Stimulated activated CD4-positive, alpha-beta T cell treated with anti-CD3 and anti-CD28 coated beads, Interleukin-15, amount 100 ng/mL, for 48 hours (primary cell): ENCODE results near the gene AXL.
A peak's percentile ranks its signal among the peaks of the same experiment; 100 is the strongest.
"Not testable (repeated sequence)": the region's sequence is repeated elsewhere in the genome, so short reads cannot be mapped to it uniquely, and the experiment has no call there.

Source experiments
- DNase-seq, 2 donors: peaks; one replicate each; pipeline ENCODE4 v3.0.0-alpha.2; 2020; ENCODE audit warnings: low read depth in 2 of 2

Gene AXL

GRCh38 chr19:41206926-41207750 is 11.9 kb upstream of the AXL start:
- no peak for DNase-seq

- DNase-seq: no peak
Measured at GRCh38 chr19:41214161-41214560, 4.9 kb upstream of the AXL start.

- no peak for DNase-seq
Measured at GRCh38 chr19:41217741-41218140, 1.3 kb upstream of the AXL start.

GRCh38 chr19:41218249-41218614 is 791 bp upstream of the AXL start:
- DNase-seq: no peak

GRCh38 chr19:41219924-41220567 is 1.0 kb downstream of the AXL start:
- DNase-seq: no peak

- no peak for DNase-seq
Measured at GRCh38 chr19:41220811-41221210, 1.8 kb downstream of the AXL start.

GRCh38 chr19:41221514-41222205 is 2.6 kb downstream of the AXL start:
- DNase-seq: no peak

- no peak for DNase-seq
Measured at GRCh38 chr19:41222240-41222639, 3.2 kb downstream of the AXL start.

- DNase-seq: no peak
Measured at GRCh38 chr19:41223431-41224234, 4.6 kb downstream of the AXL start.

GRCh38 chr19:41224632-41225031 is 5.6 kb downstream of the AXL start:
- no peak for DNase-seq

- peak; percentile 45 to 59 for DNase-seq
Measured at GRCh38 chr19:41225238-41226052, 6.4 kb downstream of the AXL start.

GRCh38 chr19:41226053-41226873 is 7.2 kb downstream of the AXL start:
- DNase-seq: peak; percentile 11 to 27

- DNase-seq: no peak
Measured at GRCh38 chr19:41226874-41227390, 7.9 kb downstream of the AXL start.

GRCh38 chr19:41228486-41228885 is 9.5 kb downstream of the AXL start:
- no peak for DNase-seq

GRCh38 chr19:41229338-41229737 is 10.3 kb downstream of the AXL start:
- DNase-seq: not testable (repeated sequence)

- no peak for DNase-seq
Measured at GRCh38 chr19:41230067-41230857, 11.2 kb downstream of the AXL start.

- DNase-seq: no peak
Measured at GRCh38 chr19:41232686-41233085, 13.7 kb downstream of the AXL start.

- DNase-seq: no peak
Measured at GRCh38 chr19:41233748-41234240, 14.8 kb downstream of the AXL start.
